Measurements from ENCODE around the gene DNAJC4.
"Not testable (repeated sequence)": the region's sequence is repeated elsewhere in the genome, so short reads cannot be mapped to it uniquely, and the experiment has no call there.

Gene DNAJC4

GRCh38 chr11:64245797-64246620 lies 15.7 kb downstream of the DNAJC4 start:
- peaks cover 13% of the 10 kb centered on the region for H3K36me3 ChIP-seq (ENCODE audit: control insufficient read depth, insufficient read depth, low read length)
- peak; percentile 60 for DNase-seq (ENCODE audit: extremely low read depth, insufficient read length)
- H3K4me3 ChIP-seq (replicated peaks; ENCODE audit: low read depth, low read length), result peak overlapping the region; percentile 93
- TF ChIP-seq, protein P1, sequence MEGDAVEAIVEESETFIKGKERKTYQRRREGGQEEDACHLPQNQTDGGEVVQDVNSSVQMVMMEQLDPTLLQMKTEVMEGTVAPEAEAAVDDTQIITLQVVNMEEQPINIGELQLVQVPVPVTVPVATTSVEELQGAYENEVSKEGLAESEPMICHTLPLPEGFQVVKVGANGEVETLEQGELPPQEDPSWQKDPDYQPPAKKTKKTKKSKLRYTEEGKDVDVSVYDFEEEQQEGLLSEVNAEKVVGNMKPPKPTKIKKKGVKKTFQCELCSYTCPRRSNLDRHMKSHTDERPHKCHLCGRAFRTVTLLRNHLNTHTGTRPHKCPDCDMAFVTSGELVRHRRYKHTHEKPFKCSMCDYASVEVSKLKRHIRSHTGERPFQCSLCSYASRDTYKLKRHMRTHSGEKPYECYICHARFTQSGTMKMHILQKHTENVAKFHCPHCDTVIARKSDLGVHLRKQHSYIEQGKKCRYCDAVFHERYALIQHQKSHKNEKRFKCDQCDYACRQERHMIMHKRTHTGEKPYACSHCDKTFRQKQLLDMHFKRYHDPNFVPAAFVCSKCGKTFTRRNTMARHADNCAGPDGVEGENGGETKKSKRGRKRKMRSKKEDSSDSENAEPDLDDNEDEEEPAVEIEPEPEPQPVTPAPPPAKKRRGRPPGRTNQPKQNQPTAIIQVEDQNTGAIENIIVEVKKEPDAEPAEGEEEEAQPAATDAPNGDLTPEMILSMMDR (IDR thresholded peaks at IDR 0.05; ENCODE audit: insufficient read depth, low read length, poor library complexity, severe bottlenecking), result no peak
- no peaks in the 10 kb centered on the region for H3K27me3 ChIP-seq (replicated peaks; ENCODE audit: control insufficient read depth, insufficient read depth, low read length)

- not testable (repeated sequence) for H3K27me3 ChIP-seq (replicated peaks; ENCODE audit: control insufficient read depth, insufficient read depth, low read length); DNase-seq (ENCODE audit: extremely low read depth, insufficient read length)
- H3K36me3 ChIP-seq (ENCODE audit: control insufficient read depth, insufficient read depth, low read length), result peaks cover 13% of the 10 kb centered on the region
- H3K4me3 ChIP-seq (replicated peaks; ENCODE audit: low read depth, low read length), result peak overlapping the region; percentile 93
Observed at GRCh38 chr11:64246621-64246870, 16.2 kb downstream of the DNAJC4 start.

DNA sequence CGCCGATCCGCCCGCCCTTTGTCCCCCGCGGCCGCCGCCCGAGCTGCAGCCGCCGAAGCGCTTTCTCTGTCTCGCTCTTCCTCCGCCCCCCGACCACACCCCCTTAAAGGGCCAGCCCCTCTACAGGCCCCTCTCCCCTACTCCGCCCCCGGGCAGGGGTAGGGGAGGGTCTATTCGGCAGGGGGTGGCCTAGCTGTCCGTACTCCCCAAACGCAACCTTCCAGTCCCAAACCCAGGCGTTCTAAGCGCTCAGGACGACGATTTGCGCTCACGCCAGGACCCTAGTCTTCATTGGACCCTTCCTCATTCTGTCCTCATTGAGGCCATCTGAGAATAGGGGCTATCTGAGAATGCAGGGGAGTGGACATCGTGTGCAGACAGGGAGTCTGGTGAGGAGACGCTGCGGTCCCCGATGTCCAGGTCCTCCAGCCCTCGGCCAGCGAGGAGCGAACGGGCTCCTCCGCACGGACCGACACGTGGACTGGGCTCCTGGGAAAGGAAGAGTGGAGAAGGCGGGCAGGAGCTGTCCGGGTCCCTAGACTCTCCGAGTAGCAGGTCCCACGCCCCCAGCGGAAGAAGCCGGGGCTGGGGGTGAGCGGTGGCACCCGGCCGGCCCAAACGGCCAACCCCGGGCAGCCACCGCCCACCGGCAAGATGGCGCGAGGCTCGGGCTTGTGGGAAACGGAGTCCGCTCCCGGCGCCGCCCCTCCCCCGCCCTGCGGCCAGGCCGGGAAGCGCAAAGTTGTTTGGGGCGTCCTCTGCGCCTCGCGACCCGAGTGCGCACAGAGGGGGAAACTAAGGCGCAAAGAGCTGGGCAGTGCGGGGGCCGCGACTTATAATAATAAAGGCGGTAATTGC lies 16.8 kb downstream of the DNAJC4 start, which contains the start of gene PPP1R14B:
Gene PPP1R14B, minus strand, starts transcription at position 73 of the 858 bp plus-strand sequence. CDS start 270 bp downstream, outside the sequence.
- Histone ChIP-seq H3K36me3 (ENCODE audit: control insufficient read depth, insufficient read depth, low read length) (peaks cover 13% of the 10 kb centered on the region), H3K27me3 (replicated peaks; ENCODE audit: control insufficient read depth, insufficient read depth, low read length) (no peaks in the 10 kb centered on the region), H3K4me3 (replicated peaks; ENCODE audit: low read depth, low read length) (peak within 1 kb of the TSS; percentile 93)
- TF ChIP-seq, protein P1 (IDR thresholded peaks at IDR 0.05; ENCODE audit: insufficient read depth, low read length, poor library complexity, severe bottlenecking), result no peak
- peak; percentile 83 for DNase-seq (ENCODE audit: extremely low read depth, insufficient read length)

GRCh38 chr11:64247729-64248531 lies 17.6 kb downstream of the DNAJC4 start:
- Histone ChIP-seq H3K36me3 (ENCODE audit: control insufficient read depth, insufficient read depth, low read length) (peaks cover 13% of the 10 kb centered on the region), H3K27me3 (replicated peaks; ENCODE audit: control insufficient read depth, insufficient read depth, low read length) (no peaks in the 10 kb centered on the region), H3K4me3 (replicated peaks; ENCODE audit: low read depth, low read length) (peak overlapping the region; percentile 78)
- TF ChIP-seq, protein P1 (IDR thresholded peaks at IDR 0.05; ENCODE audit: insufficient read depth, low read length, poor library complexity, severe bottlenecking), result no peak
- no peak for DNase-seq (ENCODE audit: extremely low read depth, insufficient read length)

DNA sequence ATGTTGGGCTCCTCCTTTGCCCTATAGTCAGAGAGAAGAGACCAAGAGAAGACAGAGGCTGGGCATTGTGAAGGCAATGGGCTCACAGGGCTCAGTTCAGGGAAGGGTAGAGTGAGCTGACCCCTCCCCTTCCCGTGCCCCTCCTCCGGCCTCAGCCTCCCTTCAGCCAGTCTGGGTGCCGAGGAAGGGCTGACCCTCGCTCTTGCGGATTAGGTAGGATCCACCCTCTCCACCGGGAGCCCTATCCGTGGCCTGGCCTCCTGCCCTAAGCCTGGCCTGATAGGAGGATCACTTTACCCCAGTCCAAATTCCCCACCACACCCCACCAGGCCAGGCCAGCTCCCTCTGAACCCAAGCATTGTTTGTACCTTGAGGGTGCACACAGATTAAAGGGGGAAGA lies 18.2 kb downstream of the DNAJC4 start:
- no peak overlapping the region for H3K4me3 ChIP-seq (replicated peaks; ENCODE audit: low read depth, low read length)
- peaks cover 7% of the 10 kb centered on the region for H3K36me3 ChIP-seq (ENCODE audit: control insufficient read depth, insufficient read depth, low read length)
- DNase-seq (ENCODE audit: extremely low read depth, insufficient read length), result no peak
- H3K27me3 ChIP-seq (replicated peaks; ENCODE audit: control insufficient read depth, insufficient read depth, low read length), result no peaks in the 10 kb centered on the region
- TF ChIP-seq, protein P1 (IDR thresholded peaks at IDR 0.05; ENCODE audit: insufficient read depth, low read length, poor library complexity, severe bottlenecking), result no peak

All from GM06990 (cell line).